Sciatic nerve (tissue), 2 donors: ENCODE results near the gene DLG2. TPM values are rescaled to one million over a fixed set of nuclear protein-coding genes. Genes with fewer than 3 reads are reported as not detected.
"Not testable (repeated sequence)": the region's sequence is repeated elsewhere in the genome, so short reads cannot be mapped to it uniquely, and the experiment has no call there.

Experiments
- ATAC-seq: fragments of 200-7000 bp; cut with Tn5 transposase; one replicate; pipeline ENCODE4 v1.9.1; 2020; ENCODE audit warnings: mild to moderate bottlenecking, moderate library complexity
- DNase-seq: peaks from one replicate; pipeline ENCODE4 v3.0.0-alpha.2; 2020; ENCODE audit warnings: low spot score
- intact Hi-C: fragments of 100-400 bp; cut with DNase I; formaldehyde crosslinking; loops from one replicate; pipeline ENCODE4 v1.14.2; 2022
- total RNA-seq: library from RNA; stranded (reverse); fragmentation: NEBNext Ultra II Directional; extraction: Animal tissue kit (Norgen Biotek cat#: 25700); gene quantifications from one replicate; pipeline ENCODE4 v1.2.1, GENCODE V29; 2021
- donor health status: DM: no; HTN: no; CAD: no.
- donor health status: DM: no; HTN: no; CAD: no.

Gene DLG2
- total RNA-seq, 1 donor from 2014 or later, result 17.3 TPM

DNA sequence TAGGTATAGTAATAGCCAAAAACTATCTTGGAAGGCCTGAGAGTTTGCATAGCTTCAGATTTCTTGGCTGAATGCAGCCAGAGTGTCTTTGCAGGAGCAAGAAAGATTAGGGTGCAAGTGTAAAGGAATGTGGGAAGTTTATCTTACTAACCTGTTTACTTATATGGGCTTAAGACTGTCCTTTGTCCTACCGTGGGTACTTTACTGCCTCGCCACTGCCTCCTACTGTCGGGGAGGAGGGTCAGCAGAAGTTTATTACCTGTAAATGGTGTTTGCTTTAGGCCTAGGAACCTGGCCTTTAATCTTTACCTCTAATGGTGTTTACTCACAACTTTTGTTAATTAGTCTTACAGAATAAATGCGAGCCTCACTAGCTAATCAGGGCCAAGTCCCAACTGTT is 633.8 kb downstream of the DLG2 start:
- intact Hi-C loops, result no loop called here
- ATAC-seq, result no peak

GRCh38 chr11:84990141-84990540 is 637.0 kb downstream of the DLG2 start:
- ATAC-seq (no peak), DNase-seq (no peak)
- intact Hi-C loops, result no loop called here

More for the DNA sequence above, 633.8 kb downstream of the DLG2 start:
- no peak for DNase-seq

GRCh38 chr11:84987686-84988187 is 639.4 kb downstream of the DLG2 start:
- ATAC-seq, intact Hi-C loops: not testable (repeated sequence)

DNA sequence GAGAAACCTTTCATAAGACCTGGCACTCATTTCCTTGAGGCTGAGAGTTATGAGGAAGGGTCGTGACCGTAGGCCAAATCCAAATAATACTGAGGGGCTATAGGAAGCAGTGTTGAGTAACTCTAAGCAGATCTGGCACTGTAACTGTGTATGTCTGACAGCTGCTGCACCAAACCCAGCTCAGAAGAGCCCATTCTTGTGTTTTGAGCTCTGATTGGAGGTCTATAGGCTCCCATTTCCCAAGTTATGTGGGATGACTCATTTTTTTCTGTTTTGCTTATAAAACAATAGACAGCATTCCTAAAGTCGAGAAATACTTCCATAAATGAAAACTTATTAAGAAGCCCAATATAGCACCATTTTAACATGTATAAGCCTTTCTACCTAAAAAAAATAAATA is 645.8 kb downstream of the DLG2 start:
- DNase-seq, result no peak
- intact Hi-C loops, result no loop called here

More at GRCh38 chr11:84987686-84988187, 639.4 kb downstream of the DLG2 start:
- DNase-seq, result not testable (repeated sequence)

DNA sequence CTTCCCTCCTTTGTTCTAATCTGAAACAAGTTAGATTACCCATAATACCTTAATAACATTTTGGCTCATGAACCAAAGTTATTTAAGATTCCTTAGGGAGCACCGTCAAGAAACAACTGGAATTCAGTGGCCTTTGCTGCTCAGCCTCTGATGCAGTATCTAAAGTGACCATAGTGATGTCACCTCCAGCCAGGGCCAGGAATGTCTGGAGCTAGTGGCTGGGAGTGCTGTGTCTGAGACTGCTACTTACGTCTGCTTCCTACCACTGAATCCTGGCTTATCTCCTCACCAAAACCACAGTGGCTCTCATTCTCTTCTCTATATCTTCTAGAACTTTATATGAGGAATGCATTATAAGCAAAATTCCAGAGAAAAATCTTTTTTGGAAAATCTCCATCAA is 658.0 kb downstream of the DLG2 start:
- no peak for DNase-seq
- ATAC-seq, result no peak

More for the DNA sequence above, 645.8 kb downstream of the DLG2 start:
- no peak for ATAC-seq

GRCh38 chr11:84965484-84965883 is 661.7 kb downstream of the DLG2 start:
- ATAC-seq, result no peak
- intact Hi-C loops, result no loop called here
- DNase-seq, result no peak

More for the DNA sequence above, 658.0 kb downstream of the DLG2 start:
- intact Hi-C loops, result no loop called here

DNA sequence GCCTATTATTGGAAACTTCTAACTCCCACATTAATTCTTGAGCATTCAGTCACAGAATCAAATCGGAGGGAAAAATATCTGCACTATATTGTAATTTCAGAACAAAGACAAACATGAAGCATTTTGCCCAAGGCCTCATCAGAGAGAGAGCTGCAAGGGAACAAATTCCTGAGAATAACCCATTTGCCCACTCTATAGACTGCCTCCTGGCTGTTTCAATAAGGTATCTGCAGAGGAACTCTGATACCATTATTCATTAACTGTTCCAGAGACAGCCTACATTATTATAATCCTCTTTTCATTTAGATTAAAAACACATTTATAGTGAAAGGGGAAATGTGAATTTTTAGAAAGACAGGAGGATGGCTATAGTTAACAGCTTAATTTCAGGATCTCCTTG is 663.9 kb downstream of the DLG2 start:
- DNase-seq (no peak), ATAC-seq (no peak)
- intact Hi-C loops, result no loop called here

GRCh38 chr11:84962018-84962417 is 665.1 kb downstream of the DLG2 start:
- intact Hi-C loops, result no loop called here
- DNase-seq, result no peak
- no peak for ATAC-seq

- DNase-seq, result no peak
- no peak for ATAC-seq
- intact Hi-C loops, result no loop called here
Observed at GRCh38 chr11:84958295-84958694, 668.8 kb downstream of the DLG2 start.

GRCh38 chr11:84950569-84951270 is 676.4 kb downstream of the DLG2 start:
- intact Hi-C loops, result loop anchor here (2.0 kb wide), 1 partner anchor 58 kb away; no protein-coding TSS in a partner anchor
- no peak for DNase-seq
- no peak for ATAC-seq

DNA sequence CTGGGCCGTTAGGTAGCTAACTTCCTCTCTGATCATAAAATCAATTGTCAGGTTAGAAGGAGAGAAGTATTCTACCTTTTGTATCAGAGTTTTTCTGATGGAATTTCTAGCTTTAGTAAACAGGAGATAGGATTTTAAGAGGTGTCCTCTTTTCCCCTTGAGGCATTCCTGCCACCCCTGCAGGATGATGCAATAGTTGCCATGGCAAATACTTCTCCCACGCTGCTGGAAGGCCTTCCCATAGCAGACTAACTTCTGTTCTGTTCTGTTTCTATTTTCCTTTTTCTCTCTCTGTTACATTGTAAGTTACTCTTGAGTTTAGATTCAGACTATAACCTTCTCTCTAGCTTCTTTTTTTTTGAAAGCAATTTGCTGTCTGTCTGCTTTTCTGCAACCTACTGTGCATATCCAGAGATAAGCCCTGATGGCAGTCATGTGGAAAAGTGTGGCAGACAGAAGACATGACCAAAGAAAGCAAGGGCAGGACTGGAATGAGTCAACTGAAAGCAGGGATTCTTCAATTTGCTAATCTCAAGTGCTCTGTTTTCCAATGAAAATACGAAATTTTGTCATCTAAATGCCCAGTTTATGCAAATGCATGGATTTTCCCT is 679.1 kb downstream of the DLG2 start:
- intact Hi-C loops, result no loop called here
- ATAC-seq, result no peak
- DNase-seq, result no peak

DNA sequence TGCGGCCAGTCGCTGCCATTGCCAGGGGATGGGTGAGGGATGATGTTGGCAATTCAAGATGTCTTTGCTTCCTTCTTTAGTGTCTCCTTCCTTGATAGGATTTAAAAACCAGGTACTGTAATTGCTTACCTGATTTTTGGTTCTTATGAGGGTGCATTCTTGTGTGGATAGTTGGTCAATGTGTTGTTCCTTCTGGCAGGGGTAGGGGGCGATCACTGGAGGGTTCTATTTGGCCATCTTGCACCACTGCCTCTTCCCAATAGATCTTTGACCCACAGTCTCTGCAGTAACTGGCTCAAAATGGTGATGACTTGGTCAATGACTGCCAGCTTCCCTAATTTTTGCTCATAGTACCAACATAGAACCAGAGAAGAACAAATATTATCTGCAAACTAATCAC is 680.1 kb downstream of the DLG2 start:
- no peak for DNase-seq
- intact Hi-C loops, result no loop called here

DNA sequence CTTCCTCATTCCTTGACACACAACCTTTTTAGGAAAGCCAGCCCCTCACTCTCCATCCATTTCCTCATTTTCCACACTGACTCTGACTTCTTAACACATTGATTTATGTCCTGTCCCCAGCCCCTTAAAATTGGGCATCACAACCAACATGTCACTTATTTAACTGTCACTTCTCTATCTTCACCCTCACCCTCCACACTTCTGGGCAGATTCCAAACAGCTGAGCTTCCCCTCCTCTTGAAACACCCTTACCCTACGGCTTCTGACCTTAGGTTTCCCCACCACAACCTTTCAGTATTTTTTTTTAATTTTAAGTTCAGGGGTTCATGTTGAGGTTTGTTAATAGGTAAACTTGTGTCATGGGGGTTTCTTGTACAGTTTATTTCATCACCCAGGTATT is 696.3 kb downstream of the DLG2 start:
- DNase-seq, result no peak
- no peak for ATAC-seq
- intact Hi-C loops, result no loop called here

More for the DNA sequence above, 680.1 kb downstream of the DLG2 start:
- no peak for ATAC-seq

DNA sequence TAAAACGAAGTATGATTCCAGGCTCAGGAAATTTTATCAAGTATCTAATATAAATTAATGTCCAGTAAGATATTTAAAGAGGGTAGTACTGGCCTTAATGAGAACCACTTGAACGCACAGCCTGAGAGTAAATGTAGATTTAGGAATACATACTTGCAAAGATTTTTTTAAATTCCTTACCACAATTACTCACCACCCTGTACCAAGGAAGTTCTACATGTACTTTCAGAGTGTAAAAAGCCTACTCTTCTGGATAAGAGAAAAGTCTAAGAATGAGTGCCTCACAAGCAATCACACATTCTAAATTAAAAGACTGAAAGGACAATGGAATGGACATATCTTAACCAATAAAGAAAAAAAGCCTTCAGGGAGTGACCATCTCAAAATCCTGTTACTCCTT is 697.4 kb downstream of the DLG2 start:
- ATAC-seq (no peak), DNase-seq (no peak)
- intact Hi-C loops, result no loop called here

GRCh38 chr11:84924154-84924692 is 702.9 kb downstream of the DLG2 start:
- no peak for ATAC-seq
- intact Hi-C loops, result no loop called here
- DNase-seq, result no peak

DNA sequence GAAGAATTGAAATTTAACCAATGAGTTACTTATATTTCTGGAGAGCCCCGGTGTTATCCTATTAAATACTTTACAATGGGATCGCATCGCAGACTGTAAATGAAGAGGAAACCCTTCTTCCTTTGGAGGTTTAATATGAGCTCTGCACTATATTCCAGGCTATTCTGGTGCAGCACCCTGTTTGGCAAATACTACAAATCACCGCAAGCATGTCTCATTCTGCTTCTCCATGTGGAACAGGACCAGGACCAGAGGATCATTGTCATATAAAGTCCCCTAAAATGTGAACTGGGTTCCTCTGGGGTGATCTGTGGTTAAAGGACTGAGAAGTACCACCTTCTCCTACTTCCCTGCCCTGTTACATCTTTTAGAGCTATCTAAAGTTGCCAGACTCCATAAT is 703.7 kb downstream of the DLG2 start:
- intact Hi-C loops, result no loop called here
- ATAC-seq (no peak), DNase-seq (no peak)

- intact Hi-C loops, result no loop called here
- ATAC-seq (no peak), DNase-seq (no peak)
Observed at GRCh38 chr11:84922836-84923235, 704.3 kb downstream of the DLG2 start.

- DNase-seq (no peak), ATAC-seq (no peak)
- intact Hi-C loops, result no loop called here
Observed at GRCh38 chr11:84922212-84922805, 704.8 kb downstream of the DLG2 start.

GRCh38 chr11:84914511-84914910 is 712.6 kb downstream of the DLG2 start:
- intact Hi-C loops, result no loop called here
- DNase-seq, result no peak
- ATAC-seq, result no peak

GRCh38 chr11:84909740-84910139 is 717.4 kb downstream of the DLG2 start:
- DNase-seq (no peak), ATAC-seq (no peak)
- intact Hi-C loops, result no loop called here
